Muscle of back (tissue), 13 donors: ENCODE data around the gene TRIM40. TPM values are rescaled to one million over a fixed set of nuclear protein-coding genes. Genes with fewer than 3 reads are reported as not detected.

Experiments used
- DNase-seq, 3 donors: peaks; one replicate each; pipeline versions ENCODE4 v3.0.0 to v3.0.0-alpha.2; 2013
- long read RNA-seq, 9 donors: transcript quantifications; one replicate each; lab custom pipeline, GENCODE V29; 2026
- polyA plus RNA-seq, 10 donors: library from polyadenylated mRNA; unstranded; fragments of 120-200 nt; gene quantifications; one replicate each; pipeline ENCODE4 v1.2.1, GENCODE V29; 2013; ENCODE audit not compliant: insufficient read length in 10 of 10

The TRIM40 gene
- not detected for polyA plus RNA-seq
- long read RNA-seq, donor 1, result 0 reads
- long read RNA-seq, donor 2, result 0 reads
- long read RNA-seq, donor 3, result 0 reads
- long read RNA-seq, donor 4, result 0 reads
- long read RNA-seq, donor 5, result 0 reads
- long read RNA-seq, donor 6, result 0 reads
- long read RNA-seq, donor 7, result 0 reads
- long read RNA-seq, donor 8, result 0 reads
- long read RNA-seq, donor 9, result 0 reads

DNA sequence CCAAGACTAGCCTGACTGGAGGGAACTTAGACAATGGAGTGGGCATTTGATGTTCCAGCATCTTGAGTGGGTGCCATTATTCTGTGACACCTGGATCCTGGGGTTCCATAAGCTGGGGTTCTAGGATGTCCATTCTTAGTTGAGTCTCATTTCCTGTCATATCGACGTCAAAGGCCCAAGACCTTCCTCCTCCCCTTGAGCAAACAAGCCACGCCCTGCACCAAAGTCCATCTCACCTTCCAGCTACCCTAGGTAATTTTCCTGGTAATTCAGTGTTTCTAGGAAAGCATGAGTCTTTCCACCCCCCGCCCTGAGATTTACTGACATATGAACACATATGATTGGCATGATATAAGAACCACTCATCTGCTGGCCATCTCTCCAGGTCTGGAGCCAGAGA lies at the start of gene TRIM40:
TRIM40 (plus strand) TSS at position 384 of the 400 bp plus-strand sequence. CDS start 897 bp downstream, outside the sequence.
- no peak for DNase-seq

DNA sequence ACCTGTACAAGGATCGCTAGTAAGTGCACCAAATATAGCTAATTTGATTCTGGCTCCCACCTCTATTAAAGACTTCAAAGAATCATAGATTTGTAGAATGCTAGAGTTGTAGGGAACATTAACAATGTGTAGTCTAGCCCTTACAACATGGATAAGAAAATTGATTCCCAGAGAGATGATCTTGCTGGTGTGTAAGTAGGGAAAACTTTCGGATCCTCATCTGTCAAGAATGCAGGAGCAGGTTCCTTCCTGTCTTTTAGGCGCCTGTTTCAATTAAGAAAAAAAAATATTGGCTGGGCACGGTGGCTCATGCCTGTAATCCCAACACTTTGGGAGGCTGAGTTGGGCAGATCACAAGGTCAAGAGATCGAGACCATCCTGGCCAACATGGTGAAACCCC lies 48.1 kb upstream of the TRIM40 start:
- no peak for DNase-seq

DNA sequence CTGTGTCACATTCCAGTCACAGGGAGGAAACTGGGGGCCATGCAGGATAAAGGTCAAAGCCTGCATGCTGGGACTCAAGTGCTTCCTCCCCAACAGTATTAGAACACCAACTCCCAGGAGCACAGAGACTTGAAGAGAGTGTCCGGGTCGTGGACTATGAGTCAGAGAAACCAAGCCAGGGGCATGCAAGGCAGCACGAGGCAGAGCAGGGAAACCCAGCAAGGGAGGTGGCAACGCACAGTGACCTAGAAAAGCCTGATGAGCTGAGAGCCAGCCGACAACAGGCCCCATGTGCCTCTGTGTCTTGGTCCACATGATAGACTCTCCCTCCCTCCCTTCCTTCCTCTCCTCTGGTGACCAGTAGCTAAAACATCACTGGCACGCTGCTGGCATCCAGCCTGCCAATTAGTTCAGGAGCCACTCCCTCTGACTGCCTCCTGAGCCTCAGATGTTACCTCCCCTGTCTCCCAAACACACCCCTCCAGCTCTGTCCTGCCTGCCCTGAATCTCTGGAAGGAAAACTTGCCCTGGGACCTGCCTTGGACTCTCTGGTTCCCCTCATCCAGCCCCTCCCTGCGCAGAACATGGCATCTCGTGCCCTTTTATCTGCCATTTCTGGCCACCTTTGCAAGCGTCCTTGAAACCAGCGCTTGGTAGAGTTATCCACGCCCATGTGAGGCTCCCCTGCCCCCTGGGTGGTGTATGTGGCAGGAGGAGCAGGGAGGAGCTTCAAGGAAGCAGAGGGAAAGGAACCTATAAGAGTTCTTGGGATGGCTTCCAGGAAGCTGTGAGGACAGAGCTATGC lies 44.2 kb upstream of the TRIM40 start:
- DNase-seq, result no peak

DNA sequence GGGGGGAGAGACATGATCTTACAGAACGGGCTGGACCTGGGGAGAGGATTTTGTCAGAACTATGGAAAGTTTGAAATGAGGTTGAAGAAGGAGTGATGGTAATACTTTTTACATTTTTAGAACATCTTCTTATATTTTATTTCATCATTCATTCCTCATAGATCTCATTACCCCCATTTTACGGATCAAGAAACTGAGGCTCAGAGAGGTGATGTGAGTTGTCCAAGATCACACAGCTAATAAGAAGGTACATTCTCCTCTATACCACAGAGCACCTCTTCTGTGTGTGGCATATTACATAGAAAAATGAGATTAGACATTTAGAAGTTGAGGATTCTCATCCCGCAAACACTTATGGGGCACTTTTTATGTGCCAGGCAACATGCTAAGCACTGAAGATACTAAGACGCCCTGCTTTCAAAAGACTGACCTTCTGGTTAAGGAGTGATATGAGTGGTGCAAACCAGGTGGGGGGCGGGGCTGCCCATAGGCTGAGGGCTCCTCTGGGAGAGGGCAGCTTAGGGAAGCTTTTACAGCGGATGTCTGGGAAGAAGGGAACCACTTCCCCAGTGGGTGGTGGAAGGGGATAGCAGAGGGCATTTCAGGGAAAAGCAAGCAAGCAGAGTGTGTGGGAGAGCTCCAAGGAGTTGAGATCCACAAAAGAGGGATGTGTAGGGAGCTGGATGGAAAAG lies 42.9 kb upstream of the TRIM40 start:
- DNase-seq, result no peak

DNA sequence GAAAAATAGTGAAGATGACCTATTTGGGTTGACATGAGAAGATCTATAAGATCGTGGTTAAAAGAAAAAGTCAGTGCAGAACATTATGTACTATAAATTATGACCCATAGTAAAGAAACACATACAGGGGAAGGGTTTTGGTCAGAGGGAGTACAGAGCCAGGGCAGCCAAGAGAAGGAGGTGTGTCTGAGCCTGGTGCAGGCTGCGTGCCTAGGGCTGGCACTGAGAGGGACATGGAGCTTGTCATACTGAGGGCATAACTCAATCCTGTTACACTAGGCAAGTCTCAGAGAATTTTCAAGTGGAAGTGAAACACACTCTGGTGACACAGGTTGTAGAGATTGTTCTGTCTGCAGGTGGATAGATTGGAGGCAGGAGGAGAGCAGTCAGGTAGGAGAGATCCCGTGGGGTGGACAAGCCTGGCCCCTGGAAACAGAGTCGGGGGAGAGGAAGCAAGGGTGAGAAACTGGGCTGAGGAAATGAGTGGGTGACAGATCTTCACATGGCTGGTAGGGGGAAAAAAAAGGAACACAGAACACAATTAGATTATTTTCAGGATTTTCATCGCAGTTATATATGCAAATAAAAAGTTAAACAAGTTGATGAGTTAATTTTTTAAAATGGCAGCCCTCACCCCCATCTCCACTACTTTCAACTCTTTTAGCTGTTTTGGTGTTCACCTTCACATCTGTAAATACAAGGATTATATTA lies 41.8 kb upstream of the TRIM40 start:
- DNase-seq, result no peak

DNA sequence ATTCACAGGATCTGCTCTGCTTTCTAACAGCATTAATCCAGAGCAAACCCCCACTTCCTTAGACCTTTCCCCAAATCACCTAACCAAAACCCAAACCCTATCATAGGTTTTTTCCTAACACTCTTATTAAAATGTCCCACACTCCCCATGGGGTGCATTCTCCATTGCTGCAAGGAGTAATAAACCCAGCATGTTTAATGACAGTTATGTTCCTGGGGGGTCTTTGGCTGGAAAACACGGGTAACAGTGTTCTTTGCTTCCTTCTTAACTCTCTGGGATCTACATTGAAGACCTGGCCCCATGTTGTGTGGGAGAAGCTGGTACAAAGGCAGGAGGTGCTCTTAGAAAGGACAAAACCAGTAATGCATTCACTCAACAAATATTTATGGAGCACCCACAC lies 39.1 kb upstream of the TRIM40 start:
- no peak for DNase-seq

- no peak for DNase-seq
Observed at GRCh38 chr6:30097902-30098768, 37.8 kb upstream of the TRIM40 start.

DNA sequence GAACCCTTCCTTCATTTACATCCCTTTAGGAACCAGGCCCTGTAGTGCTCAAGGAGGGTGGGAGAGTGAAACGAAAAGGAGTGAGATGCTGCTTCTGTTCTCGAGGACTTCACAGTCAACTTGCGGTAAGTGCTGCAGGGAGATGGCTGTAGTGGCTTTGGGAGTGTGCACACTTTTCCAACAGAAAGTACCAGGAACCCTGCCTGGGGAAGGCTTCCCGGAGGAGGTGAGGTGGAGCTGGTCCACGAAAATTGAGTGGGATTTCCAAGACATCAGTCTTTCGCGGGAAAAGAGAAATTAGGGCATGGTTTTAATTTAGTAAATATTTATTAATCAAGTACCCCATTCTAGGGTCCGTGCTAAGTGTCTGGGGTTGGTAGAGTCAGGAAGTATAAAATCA lies 35.8 kb upstream of the TRIM40 start:
- DNase-seq, result no peak

DNA sequence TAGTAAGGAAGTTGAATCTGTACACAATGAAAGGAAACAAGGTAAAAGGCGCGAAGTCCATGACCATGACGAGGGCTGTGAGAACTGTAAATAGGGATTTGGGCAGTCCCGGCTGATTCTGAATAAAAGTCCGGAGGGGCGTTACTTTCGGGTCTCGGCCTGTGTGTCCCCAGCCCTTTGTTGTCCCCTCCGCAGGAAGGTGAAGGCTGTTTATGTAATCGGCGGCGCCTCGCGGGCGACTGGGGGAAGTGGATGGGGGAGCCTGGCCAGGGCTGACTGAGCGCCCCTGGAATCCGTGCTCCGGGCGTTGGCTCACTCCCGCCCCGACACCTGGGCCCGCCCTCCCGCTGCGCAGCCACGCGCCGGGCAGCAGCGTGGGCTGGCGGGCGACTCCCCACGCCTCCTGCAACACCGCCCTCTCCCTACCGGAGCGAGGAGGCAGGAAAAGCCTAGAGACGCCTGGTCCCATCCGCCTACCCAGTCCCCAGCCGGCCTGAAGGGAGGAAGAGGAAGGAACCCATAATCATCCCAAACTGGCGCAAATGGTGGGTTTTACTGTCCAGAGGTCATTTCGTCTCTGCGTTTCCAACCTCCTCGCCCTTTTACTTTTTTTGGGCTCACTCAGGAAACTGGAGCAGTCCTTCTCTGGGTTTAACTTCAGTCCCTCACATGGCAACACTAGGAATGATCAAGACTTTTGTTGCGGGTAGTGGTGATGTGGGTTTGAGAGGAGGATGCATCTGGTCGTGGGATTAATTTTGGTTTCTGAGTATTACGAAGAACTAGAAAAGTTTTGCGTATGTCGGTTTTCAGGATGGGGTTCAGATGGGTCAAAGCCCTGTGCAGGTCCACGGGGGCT lies 35.1 kb upstream of the TRIM40 start:
- peak in 1 of 3 donors; percentile 24 for DNase-seq

GRCh38 chr6:30101444-30102413 lies 34.2 kb upstream of the TRIM40 start:
- DNase-seq, result peak; percentile 70 to 88 (median 82)

- DNase-seq, result no peak
Observed at GRCh38 chr6:30102414-30102969, 33.4 kb upstream of the TRIM40 start.

DNA sequence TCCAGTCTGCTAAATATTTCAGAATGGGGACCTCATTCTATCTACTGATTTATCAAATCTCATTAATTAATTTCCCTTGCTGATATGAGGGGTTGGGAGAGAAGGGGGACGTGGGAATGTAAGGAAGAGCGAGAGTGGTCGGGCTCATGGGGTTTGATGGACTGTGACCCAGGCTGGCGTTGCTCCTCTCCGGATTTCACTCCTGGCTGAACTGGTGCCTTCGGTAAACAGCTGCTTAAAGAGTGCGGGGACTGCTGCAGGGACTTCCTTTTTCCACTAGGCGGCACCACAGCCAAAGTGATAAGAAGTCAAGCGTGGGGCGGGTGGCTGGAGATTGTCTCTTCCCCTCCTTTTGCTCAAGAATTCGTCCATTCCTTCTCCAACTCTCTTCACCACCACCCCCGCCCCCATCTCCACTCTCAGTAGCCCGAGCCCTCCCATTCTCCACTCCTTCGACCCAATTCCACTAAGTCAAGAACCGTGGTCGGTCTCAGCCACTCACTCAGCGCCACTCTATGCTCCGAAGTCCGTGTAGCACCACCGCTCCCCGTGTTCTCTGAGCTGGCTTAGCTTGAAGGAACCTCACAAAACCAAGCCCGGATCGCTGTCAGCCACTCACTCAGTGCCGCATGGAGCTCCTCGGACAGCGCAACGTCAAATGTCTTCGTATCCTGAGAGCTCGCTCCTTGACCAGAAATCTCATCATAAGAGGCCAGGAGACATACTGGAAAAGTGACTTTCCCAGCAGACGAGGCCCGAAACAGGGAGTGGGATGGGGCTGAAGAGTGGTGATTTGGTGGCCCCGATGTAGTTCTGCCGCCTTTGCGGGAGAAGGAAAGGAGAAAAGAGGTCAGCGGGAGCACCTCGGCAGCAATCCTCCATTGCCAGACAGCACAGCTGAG lies 32.7 kb upstream of the TRIM40 start:
- DNase-seq, result peak; percentile 85 to 91 (median 86)

- DNase-seq, result no peak
Observed at GRCh38 chr6:30103872-30104179, 32.1 kb upstream of the TRIM40 start.

- no peak for DNase-seq
Observed at GRCh38 chr6:30104661-30105060, 31.3 kb upstream of the TRIM40 start.

GRCh38 chr6:30111266-30111856 lies 24.6 kb upstream of the TRIM40 start:
- no peak for DNase-seq

DNA sequence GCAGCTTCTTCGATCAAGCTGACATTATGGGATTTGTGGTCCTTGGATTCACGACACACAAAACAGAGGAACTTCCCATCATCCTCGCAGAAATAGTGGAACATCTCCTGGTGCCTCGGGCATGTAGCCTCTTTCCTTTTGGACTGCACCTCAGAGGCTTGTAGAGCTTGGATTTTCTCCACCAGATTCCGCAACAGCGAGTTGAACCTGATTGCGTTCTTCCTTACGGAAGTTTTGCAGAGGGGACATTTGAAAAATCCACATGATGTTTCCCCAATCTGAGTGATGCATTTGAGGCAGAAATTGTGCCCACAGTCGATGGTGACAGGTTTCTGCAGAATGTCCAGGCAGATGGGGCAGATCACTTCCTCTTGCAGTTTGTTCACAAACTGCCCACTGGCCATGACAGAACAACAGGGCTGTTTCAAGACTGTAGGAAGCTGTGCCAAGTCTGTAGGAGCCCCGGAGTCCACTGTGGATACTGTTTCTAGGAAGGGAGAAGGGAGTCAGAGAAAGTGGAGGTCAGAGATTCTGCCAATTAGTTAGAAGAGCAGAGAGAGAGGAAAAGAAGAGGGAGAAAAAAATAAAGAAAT lies 23.4 kb upstream of the TRIM40 start:
- no peak for DNase-seq
